Sigmoid colon (tissue), 7 donors: Measurements from ENCODE around the gene GSC2. TPM values are rescaled to one million over a fixed set of nuclear protein-coding genes. Genes with fewer than 3 reads are reported as not detected.

ENCODE experiments used
- DNase-seq: peaks from one replicate; pipeline ENCODE4 v3.0.0-alpha.2; 2019
- H3K27ac ChIP-seq, 4 donors: fragments of 200-600 bp; sonication (generic); one replicate each; pipeline ENCODE4 v1.5.1; 2016 to 2019; ENCODE audit warnings: mild to moderate bottlenecking in 1 of 4
- H3K27me3 ChIP-seq, 3 donors: fragments of 200-600 bp; sonication (generic); one replicate each; pipeline ENCODE4 v1.5.1; 2019; ENCODE audit warnings: mild to moderate bottlenecking in 1 of 3
- H3K36me3 ChIP-seq, 4 donors: fragments of 200-600 bp; sonication (generic); one replicate each; pipeline ENCODE4 v1.5.1; 2016 to 2019
- H3K4me1 ChIP-seq, 4 donors: fragments of 200-600 bp; sonication (generic); one replicate each; pipeline ENCODE4 v1.5.1; 2017 to 2019
- H3K4me3 ChIP-seq, 4 donors: fragments of 200-600 bp; sonication (generic); one replicate each; pipeline ENCODE4 v1.5.1; 2017 to 2019; ENCODE audit warnings: mild to moderate bottlenecking in 2 of 4, moderate library complexity in 1 of 4
- H3K9me3 ChIP-seq, 4 donors: fragments of 200-600 bp in 3 of 4; sonication (generic) in 3 of 4; one replicate each; pipeline versions ENCODE4 v1.5.1 to v1.6.1; 2013 to 2019
- EP300 ChIP-seq, 4 donors: sonication (generic); formaldehyde crosslinking; IDR thresholded peaks; one replicate each; pipeline ENCODE4 v1.6.1; 2017; ENCODE audit warnings: antibody characterized with exemption in 4 of 4
- POLR2A ChIP-seq, 2 donors: fragments of 450-650 bp; IDR thresholded peaks; one replicate each; pipeline ENCODE4 v1.6.1; 2016; ENCODE audit warnings: antibody characterized with exemption in 2 of 2, mild to moderate bottlenecking in 2 of 2, moderate library complexity in 2 of 2
- POLR2AphosphoS5 ChIP-seq, 4 donors: sonication (generic); formaldehyde crosslinking; IDR thresholded peaks; one replicate each; pipeline ENCODE4 v1.6.1; 2017; ENCODE audit warnings: antibody characterized with exemption in 4 of 4
- WGBS, 2 donors: extraction: QIAGEN DNeasy Blood & Tissue Kit; methylation state at CpG; one replicate each; pipeline ENCODE4 v1.1.7; 2013; 5-methylcytosine and 5-hydroxymethylcytosine counted together
- intact Hi-C: fragments of 100-400 bp; cut with DNase I; formaldehyde crosslinking; loops from one replicate; pipeline ENCODE4 v1.15.1; 2023
- polyA plus RNA-seq, 3 donors: library from polyadenylated mRNA; stranded (reverse); fragments of 200-250 nt; gene quantifications; one replicate each; pipeline ENCODE4 v1.2.3, GENCODE V29; 2013
- total RNA-seq, 4 donors: library from RNA; depleted of rRNA; stranded (reverse); fragments of >200 nt; gene quantifications; one replicate each; pipeline ENCODE4 v1.1.0, GENCODE V29; 2016
- TF ChIP-seq, protein P1 (sequence below), 4 experiments: fragments of 450-650 bp in 3 of 4; fragments of 200-600 bp in 1 of 4; IDR thresholded peaks; one replicate each; pipeline ENCODE4 v1.5.1; 2016 to 2019; ENCODE audit warnings: antibody characterized with exemption in 4 of 4, mild to moderate bottlenecking in 3 of 4, moderate library complexity in 2 of 4
- donor health status: healthy with polysubstance abuse.
- donor health status: Bipolar disorder and iron deficiency.
- donor health status: healthy.

The GSC2 gene
- total and polyA plus RNA-seq, 7 donors, result not detected

DNA sequence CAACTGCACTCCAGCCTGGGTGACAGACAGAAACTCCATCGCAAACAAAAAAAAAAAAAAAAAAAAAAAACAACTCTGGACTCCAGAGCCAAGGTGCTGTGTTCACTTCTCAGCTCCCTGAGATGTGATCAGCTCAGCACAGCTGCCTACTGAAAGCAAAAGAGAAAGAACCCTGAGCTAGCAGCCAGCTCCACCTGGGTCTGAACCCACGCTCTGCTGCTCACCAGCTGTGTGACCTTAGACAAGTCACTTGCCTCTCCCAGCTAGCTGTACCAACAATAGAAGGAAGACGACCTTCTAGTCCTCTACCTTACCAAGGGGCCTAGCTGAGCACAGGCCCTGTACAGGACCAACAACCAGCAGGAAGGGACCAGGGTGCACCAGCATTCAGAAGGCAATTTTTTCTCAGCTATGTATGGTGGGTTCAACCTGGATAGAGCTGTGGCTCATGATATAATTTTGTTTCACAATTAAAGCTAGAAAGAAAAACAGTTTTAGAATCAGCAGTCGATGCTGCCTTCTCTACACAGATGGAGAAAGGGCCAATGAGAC lies 31.7 kb downstream of the GSC2 start:
- DNase-seq, result no peak
- TF ChIP-seq, protein P1, sequence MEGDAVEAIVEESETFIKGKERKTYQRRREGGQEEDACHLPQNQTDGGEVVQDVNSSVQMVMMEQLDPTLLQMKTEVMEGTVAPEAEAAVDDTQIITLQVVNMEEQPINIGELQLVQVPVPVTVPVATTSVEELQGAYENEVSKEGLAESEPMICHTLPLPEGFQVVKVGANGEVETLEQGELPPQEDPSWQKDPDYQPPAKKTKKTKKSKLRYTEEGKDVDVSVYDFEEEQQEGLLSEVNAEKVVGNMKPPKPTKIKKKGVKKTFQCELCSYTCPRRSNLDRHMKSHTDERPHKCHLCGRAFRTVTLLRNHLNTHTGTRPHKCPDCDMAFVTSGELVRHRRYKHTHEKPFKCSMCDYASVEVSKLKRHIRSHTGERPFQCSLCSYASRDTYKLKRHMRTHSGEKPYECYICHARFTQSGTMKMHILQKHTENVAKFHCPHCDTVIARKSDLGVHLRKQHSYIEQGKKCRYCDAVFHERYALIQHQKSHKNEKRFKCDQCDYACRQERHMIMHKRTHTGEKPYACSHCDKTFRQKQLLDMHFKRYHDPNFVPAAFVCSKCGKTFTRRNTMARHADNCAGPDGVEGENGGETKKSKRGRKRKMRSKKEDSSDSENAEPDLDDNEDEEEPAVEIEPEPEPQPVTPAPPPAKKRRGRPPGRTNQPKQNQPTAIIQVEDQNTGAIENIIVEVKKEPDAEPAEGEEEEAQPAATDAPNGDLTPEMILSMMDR (IDR thresholded peaks at IDR 0.05), result no peak
- TF ChIP-seq EP300 (IDR thresholded peaks at IDR 0.05) (no peak), POLR2AphosphoS5 (IDR thresholded peaks at IDR 0.05) (no peak), POLR2A (IDR thresholded peaks at IDR 0.05) (no peak)
- Histone ChIP-seq H3K4me3 (no peak overlapping the region), H3K4me1 (peaks cover 0 to 76% (median 69%) of the 10 kb centered on the region in 4 donors), H3K9me3 (no peaks in the 10 kb centered on the region), H3K27me3 (no peaks in the 10 kb centered on the region), H3K27ac (no peak overlapping the region), H3K36me3 (peaks cover 0 to 4% (median 0%) of the 10 kb centered on the region in 4 donors)
- intact Hi-C loops, result no loop called here
- WGBS, 2 donors, result 78 to 84% methylated on average over 4 of the region's 4 CpGs

DNA sequence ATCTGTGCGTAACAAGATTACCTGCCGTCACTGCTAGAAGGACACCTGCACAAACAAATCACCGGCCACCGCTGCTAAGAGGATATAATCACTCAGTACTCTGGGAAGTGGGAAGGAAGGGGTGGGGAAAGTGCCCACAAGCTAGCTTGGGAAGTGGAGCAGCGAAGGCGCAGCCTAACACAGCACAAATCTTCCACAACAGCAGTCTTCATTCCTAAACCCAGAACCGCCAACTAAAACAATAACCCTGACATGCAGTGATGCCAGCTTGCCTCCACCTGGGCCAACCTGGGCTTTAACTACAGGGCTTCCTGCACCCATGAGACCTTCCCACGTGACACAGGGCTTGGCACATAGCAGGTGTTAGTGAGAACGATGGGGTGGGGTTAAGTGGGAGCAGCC lies 33.0 kb downstream of the GSC2 start:
- intact Hi-C loops, result no loop called here
- Histone ChIP-seq H3K4me1 (peaks cover 0 to 70% (median 63%) of the 10 kb centered on the region in 4 donors), H3K4me3 (no peak overlapping the region), H3K27ac (no peak overlapping the region), H3K27me3 (no peaks in the 10 kb centered on the region), H3K9me3 (no peaks in the 10 kb centered on the region), H3K36me3 (peaks cover 0 to 4% (median 0%) of the 10 kb centered on the region in 4 donors)
- TF ChIP-seq EP300 (IDR thresholded peaks at IDR 0.05), result no peak
- TF ChIP-seq, protein P1 (IDR thresholded peaks at IDR 0.05), result no peak
- TF ChIP-seq POLR2A (IDR thresholded peaks at IDR 0.05), result no peak
- TF ChIP-seq POLR2AphosphoS5 (IDR thresholded peaks at IDR 0.05), result no peak
- 18 to 64% methylated on average over 9 of the region's 9 CpGs for WGBS, 2 donors
- DNase-seq, result no peak

DNA sequence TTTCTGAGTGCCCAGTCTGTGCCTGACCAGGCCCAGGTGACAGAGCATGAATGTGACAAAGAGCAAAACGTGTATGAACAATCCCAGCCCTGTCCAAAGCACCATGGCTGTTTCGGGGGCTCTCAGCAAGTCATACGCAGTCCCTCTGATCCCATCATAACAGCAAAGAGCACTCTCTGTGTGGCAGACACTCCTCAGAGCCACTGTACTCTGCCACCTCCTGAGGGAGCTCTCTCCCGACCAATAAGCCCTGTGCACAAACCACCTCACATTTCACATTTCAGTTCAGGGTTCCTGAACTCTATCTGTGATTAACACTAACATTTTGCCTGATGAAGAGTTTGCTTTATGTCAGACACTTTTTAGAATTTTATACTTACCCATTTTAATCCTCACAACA lies 34.5 kb downstream of the GSC2 start:
- no peak for DNase-seq
- WGBS, 2 donors, result 62 to 81% methylated on average over 4 of the region's 4 CpGs
- TF ChIP-seq POLR2AphosphoS5 (IDR thresholded peaks at IDR 0.05) (no peak), EP300 (IDR thresholded peaks at IDR 0.05) (no peak), POLR2A (IDR thresholded peaks at IDR 0.05) (no peak)
- TF ChIP-seq, protein P1 (IDR thresholded peaks at IDR 0.05), result no peak
- intact Hi-C loops, result no loop called here
- Histone ChIP-seq H3K4me3 (no peak overlapping the region), H3K4me1 (peaks cover 0 to 61% (median 56%) of the 10 kb centered on the region in 4 donors), H3K27ac (no peak overlapping the region), H3K36me3 (peaks cover 0 to 4% (median 0%) of the 10 kb centered on the region in 4 donors), H3K9me3 (no peaks in the 10 kb centered on the region), H3K27me3 (no peaks in the 10 kb centered on the region)

DNA sequence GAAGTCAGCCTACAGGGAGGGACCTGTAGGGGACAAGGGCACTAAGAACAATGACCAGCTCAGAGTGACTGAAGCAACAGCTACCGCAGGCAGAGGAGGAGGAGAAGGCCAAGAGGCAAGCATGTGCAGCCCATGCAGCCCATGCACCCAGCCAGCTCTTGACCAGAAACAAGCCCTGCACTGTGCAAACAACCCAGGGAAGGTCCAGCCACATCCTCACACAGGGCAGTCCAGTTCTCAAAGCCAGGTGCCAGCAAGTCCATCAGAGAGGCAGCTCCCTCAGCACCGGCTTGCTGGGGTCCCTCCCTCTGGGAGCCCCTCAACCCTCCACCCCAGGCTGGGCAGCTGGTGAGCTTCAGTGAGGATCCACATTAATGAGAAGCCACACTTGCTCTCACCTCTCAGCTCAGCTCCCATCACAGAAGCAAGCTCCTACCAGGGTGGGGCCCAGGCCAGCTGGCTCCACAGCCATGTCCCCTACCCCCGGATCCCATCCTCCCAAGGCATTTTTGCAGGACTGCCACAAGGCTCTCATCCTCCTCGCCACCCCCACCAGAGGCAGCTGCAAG lies 35.0 kb downstream of the GSC2 start:
- 73 to 93% methylated on average over 4 of the region's 4 CpGs for WGBS, 2 donors
- no peaks in the 10 kb centered on the region for H3K9me3 ChIP-seq
- TF ChIP-seq, protein P1 (IDR thresholded peaks at IDR 0.05), result no peak
- TF ChIP-seq EP300 (IDR thresholded peaks at IDR 0.05), result no peak
- TF ChIP-seq POLR2A (IDR thresholded peaks at IDR 0.05), result no peak
- TF ChIP-seq POLR2AphosphoS5 (IDR thresholded peaks at IDR 0.05), result no peak
- peaks cover 0 to 58% (median 54%) of the 10 kb centered on the region in 4 donors for H3K4me1 ChIP-seq
- H3K27ac ChIP-seq, result no peak overlapping the region
- peaks cover 0 to 4% (median 0%) of the 10 kb centered on the region in 4 donors for H3K36me3 ChIP-seq
- no peak for DNase-seq
- no peaks in the 10 kb centered on the region for H3K27me3 ChIP-seq
- H3K4me3 ChIP-seq, result no peak overlapping the region
- intact Hi-C loops, result no loop called here
